Pancreas (tissue), 10 donors: ENCODE data around the gene ZMIZ1. TPM values are rescaled to one million over a fixed set of nuclear protein-coding genes. Genes with fewer than 3 reads are reported as not detected.

Source experiments
- ATAC-seq, 4 donors: fragments of 200-7000 bp; cut with Tn5 transposase; one replicate each; pipeline versions ENCODE4 v1.8.0 to v1.9.1; 2020; ENCODE audit warnings: mild to moderate bottlenecking in 4 of 4, moderate library complexity in 4 of 4
- DNase-seq, 6 donors: peaks; one replicate each; pipeline ENCODE4 v3.0.0-alpha.2; 2020
- FAIRE-seq: peaks from 2 replicates; lab custom pipeline; 2012; peaks lifted over from hg19 to GRCh38; lab: Jason Lieb, UNC
- H3K27ac ChIP-seq, 4 donors: fragments of 200-600 bp; sonication (generic); 1 replicate in 3 of 4; 2 replicates in 1 of 4; pipeline versions ENCODE4 v1.5.0 to v1.8.0; 2020
- H3K27me3 ChIP-seq, 4 donors: fragments of 200-600 bp; one replicate each; pipeline ENCODE4 v1.8.0; 2021
- H3K36me3 ChIP-seq, 3 donors: fragments of 200-600 bp; sonication (generic) in 1 of 3; one replicate each; pipeline versions ENCODE4 v1.5.0 to v1.8.0; 2020 to 2021
- H3K4me1 ChIP-seq, 3 donors: fragments of 200-600 bp; one replicate each; pipeline ENCODE4 v1.8.0; 2021
- H3K4me3 ChIP-seq, 4 donors: fragments of 200-600 bp; sonication (generic) in 2 of 4; one replicate each; pipeline versions ENCODE4 v1.5.0 to v1.8.0; 2020 to 2021
- H3K9me3 ChIP-seq, 4 donors: fragments of 200-600 bp; one replicate each; pipeline ENCODE4 v1.8.0; 2021
- CTCF ChIP-seq, 4 donors: fragments of 200-600 bp; sonication (generic) in 3 of 4; IDR thresholded peaks; one replicate each; pipeline versions ENCODE4 v1.5.0 to v1.8.0; 2021; ENCODE audit warnings: antibody characterized with exemption in 4 of 4
- WGBS, 2 donors: extraction: QIAGEN DNeasy Blood & Tissue Kit; methylation state at CpG; one replicate each; pipeline ENCODE4 v1.1.7; 2013; 5-methylcytosine and 5-hydroxymethylcytosine counted together
- intact Hi-C, 3 donors: fragments of 100-400 bp; cut with DNase I; formaldehyde crosslinking; loops; one replicate each; pipeline versions ENCODE4 v1.11.1 to v1.14.2; 2022
- polyA plus RNA-seq, 2 donors: library from polyadenylated mRNA; stranded (reverse); fragments of 200-250 nt; gene quantifications; one replicate each; pipeline ENCODE4 v1.2.3, GENCODE V29; 2013
- total RNA-seq, 6 donors: library from RNA; stranded (reverse); fragmentation: NEBNext Ultra II Directional in 4 of 6; extraction: Animal tissue kit (Norgen Biotek cat#: 25700) in 4 of 6; gene quantifications; one replicate each; pipeline versions ENCODE4 v1.2.1 to v1.2.4, GENCODE V29; 2021 to 2023
- donor health status: healthy with polysubstance abuse.
- donor health status: DM: no; HTN: no; CAD: no; lungs with moderate emphysema.
- donor health status: DM: no; HTN: no; CAD: no.
- donor health status: control.
- donor health status: control.
- donor health status: Bipolar disorder and iron deficiency.
- donor health status: DM: yes; HTN: yes; CAD: no.
- donor health status: DM: no; HTN: no; CAD: no.
- donor health status: DM: no; HTN: no; CAD: no.
- donor health status: DM: yes; HTN: yes; CAD: no.

The ZMIZ1 gene
- total and polyA plus RNA-seq, 8 donors, result 14.5 to 45.0 (median 21.9) TPM

GRCh38 chr10:79292026-79292766 lies 223.4 kb downstream of the ZMIZ1 start:
- intact Hi-C loops, result no loop called here
- Histone ChIP-seq H3K4me3 (no peak overlapping the region), H3K9me3 (no peaks in the 10 kb centered on the region), H3K4me1 (no peaks in the 10 kb centered on the region), H3K36me3 (peaks cover 2 to 37% (median 16%) of the 10 kb centered on the region in 3 donors), H3K27me3 (no peaks in the 10 kb centered on the region), H3K27ac (no peak overlapping the region)
- TF ChIP-seq CTCF (IDR thresholded peaks at IDR 0.05), result no peak
- FAIRE-seq (no peak), ATAC-seq (no peak), DNase-seq (no peak)
- WGBS, 2 donors, result 89 to 92% methylated on average over 14 of the region's 14 CpGs

DNA sequence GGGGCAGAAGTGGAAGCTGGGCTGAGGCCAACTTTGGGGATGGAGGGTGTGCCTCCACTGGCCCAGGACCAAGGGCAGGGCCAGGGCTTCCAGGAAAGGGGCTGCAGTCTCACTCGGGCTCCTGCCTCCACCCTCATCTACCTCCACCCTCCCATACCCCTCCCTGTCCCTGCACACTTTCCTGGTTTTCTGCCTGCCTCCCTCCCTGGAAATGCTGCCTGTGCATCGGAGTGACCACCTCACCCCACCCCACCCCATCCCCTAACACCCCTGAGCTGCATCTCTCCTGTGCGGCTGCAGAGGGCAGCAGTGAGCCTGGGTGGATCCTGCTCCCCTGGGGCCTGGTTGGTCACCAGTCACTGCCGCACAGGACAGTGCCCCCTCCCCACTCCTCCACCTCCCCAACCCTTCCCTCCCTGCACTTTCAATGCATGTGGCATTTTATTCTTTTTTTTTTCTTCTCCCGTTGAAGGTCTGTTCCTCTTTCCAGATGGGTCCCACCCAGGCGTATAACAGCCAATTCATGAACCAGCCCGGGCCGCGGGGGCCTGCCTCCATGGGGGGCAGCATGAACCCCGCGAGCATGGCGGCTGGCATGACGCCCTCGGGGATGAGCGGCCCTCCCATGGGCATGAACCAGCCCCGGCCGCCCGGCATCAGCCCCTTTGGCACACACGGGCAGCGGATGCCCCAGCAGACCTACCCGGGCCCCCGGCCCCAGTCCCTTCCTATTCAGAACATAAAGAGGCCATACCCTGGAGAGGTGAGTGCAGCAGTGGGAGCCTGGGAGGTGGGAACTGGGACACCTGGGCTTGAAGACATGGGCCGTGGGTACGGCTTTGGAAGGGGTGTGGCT lies 224.4 kb downstream of the ZMIZ1 start:
- no peaks in the 10 kb centered on the region for H3K9me3 ChIP-seq
- peaks cover 5 to 46% (median 25%) of the 10 kb centered on the region in 3 donors for H3K36me3 ChIP-seq
- peak in 1 of 4 donors; percentile 12 for TF ChIP-seq CTCF (IDR thresholded peaks at IDR 0.05)
- ATAC-seq (peak; percentile 34 to 60 (median 47)), FAIRE-seq (no peak), DNase-seq (no peak)
- H3K4me1 ChIP-seq, result no peaks in the 10 kb centered on the region
- WGBS, 2 donors, result 76 to 79% methylated on average over 24 of the region's 24 CpGs
- no peaks in the 10 kb centered on the region for H3K27me3 ChIP-seq
- intact Hi-C loops, result no loop called here
- no peak overlapping the region for H3K4me3 ChIP-seq
- peak overlapping the region in 2 of 4 donors; percentile 52 to 61 for H3K27ac ChIP-seq

- 87 to 88% methylated on average over 11 of the region's 11 CpGs for WGBS, 2 donors
- ATAC-seq, result peak in 3 of 4 donors; percentile 17 to 59 (median 54)
These were observed 225.2 kb downstream of the ZMIZ1 start for GRCh38 chr10:79293841-79294581.

DNA sequence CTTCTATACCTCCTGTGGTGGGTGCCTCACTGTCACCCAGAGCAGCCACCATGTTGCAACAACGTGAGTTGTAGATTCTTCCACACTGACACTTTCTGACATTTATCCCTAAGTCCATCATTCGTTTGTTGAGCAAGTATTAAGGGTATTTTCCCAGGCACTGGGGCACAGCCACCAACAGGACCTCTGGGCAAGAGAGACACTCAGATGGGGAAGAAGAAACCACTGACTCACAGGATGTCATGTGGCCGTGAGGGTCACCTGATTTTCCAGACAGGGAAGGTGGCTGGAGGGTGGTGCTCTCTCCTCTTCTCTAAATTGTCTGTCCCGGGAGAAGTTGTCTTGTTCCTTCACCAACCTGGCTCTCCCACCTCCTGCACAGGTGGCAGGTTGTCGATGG lies 226.8 kb downstream of the ZMIZ1 start:
- DNase-seq (peak in 1 of 6 donors; percentile 12), ATAC-seq (peak in 1 of 4 donors; percentile 25), FAIRE-seq (no peak)
- 75 to 90% methylated on average over 5 of the region's 5 CpGs for WGBS, 2 donors
- no peaks in the 10 kb centered on the region for H3K9me3 ChIP-seq
- H3K27ac ChIP-seq, result peak overlapping the region in 2 of 4 donors; percentile 52 to 61
- intact Hi-C loops, result no loop called here
- no peaks in the 10 kb centered on the region for H3K27me3 ChIP-seq
- peaks cover 10 to 62% (median 40%) of the 10 kb centered on the region in 3 donors for H3K36me3 ChIP-seq
- TF ChIP-seq CTCF (IDR thresholded peaks at IDR 0.05), result no peak
- no peak overlapping the region for H3K4me3 ChIP-seq
- no peaks in the 10 kb centered on the region for H3K4me1 ChIP-seq

More at GRCh38 chr10:79293841-79294581, 225.2 kb downstream of the ZMIZ1 start:
- intact Hi-C loops, result no loop called here
- Histone ChIP-seq H3K27ac (peak overlapping the region in 2 of 4 donors; percentile 52 to 61), H3K27me3 (no peaks in the 10 kb centered on the region), H3K9me3 (no peaks in the 10 kb centered on the region), H3K4me1 (no peaks in the 10 kb centered on the region), H3K36me3 (peaks cover 10 to 53% (median 34%) of the 10 kb centered on the region in 3 donors), H3K4me3 (no peak overlapping the region)
- no peak for FAIRE-seq
- no peak for TF ChIP-seq CTCF (IDR thresholded peaks at IDR 0.05)
- DNase-seq, result peak in 1 of 6 donors; percentile 50
